Stimulated activated CD4-positive, alpha-beta T cell treated with anti-CD3 and anti-CD28 coated beads, Interleukin-2, amount 100 ng/mL, for 24 hours (primary cell): ENCODE measurements around the gene MOSMO.
A peak's percentile ranks its signal among the peaks of the same experiment; 100 is the strongest.
"Not testable (repeated sequence)": the region's sequence is repeated elsewhere in the genome, so short reads cannot be mapped to it uniquely, and the experiment has no call there.

Source experiments
- DNase-seq, 2 donors: peaks; one replicate each; pipeline ENCODE4 v3.0.0-alpha.2; 2020

MOSMO gene

DNA sequence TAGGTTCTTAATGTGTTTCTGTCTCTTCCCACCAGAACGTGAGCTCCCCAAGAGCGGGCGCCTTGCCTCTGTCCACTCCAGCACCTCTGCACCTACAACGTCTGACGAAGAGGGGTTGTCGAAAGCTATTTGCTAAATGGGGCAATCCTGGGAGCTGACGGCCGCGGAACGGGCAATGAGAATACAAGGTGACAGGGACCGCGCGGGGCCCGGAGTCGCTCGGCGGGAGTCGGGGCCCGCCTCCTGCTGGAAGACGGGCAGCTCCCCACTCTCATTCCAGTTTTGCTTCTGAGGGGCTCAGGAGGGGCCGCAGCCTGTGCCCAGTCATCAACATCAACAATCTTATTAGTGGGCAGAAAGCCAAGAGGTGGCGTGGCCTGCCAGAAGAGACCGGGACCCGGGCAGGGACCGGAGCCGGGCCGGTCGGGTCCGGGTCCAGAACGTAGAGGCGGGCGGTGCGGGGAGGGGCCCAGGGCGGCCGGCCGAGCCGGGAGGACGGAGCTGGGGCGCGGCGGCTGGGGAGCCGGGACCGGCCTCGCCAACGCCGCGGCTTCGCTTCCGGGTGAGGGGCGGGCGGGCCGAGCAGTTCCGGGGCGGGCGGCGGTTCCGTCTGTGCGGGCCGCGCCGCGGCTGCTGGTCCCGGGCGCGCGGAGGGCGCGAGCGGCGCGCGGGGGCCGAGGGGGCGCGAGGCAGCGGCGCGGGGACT lies at the start of gene MOSMO:
MOSMO (plus strand) TSS at position 603 of the 706 bp plus-strand sequence. CDS start 191 bp downstream, outside the sequence.
- DNase-seq, result peak; percentile 73 to 79

DNA sequence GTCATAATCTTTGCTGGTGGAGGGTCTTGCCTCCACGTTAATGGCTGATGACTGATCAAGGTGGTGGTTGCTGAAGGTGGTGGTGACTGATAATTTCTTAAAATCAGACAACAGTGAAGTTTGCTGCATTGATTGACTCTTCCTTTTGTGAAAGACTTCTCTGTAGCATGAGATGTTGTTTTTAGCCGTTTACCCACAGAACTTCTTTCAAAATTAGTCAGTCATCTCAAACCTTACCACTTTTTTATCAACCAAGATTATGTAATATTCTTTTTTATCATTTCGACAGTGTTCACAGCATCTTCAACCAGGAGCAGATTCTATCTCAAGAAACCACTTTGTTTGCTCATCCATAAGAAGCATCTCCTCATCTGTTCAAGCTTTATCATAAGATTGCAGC lies 48.9 kb upstream of the MOSMO start:
- DNase-seq, result no peak

GRCh38 chr16:21962475-21962874 lies 45.4 kb upstream of the MOSMO start:
- DNase-seq, result no peak

DNA sequence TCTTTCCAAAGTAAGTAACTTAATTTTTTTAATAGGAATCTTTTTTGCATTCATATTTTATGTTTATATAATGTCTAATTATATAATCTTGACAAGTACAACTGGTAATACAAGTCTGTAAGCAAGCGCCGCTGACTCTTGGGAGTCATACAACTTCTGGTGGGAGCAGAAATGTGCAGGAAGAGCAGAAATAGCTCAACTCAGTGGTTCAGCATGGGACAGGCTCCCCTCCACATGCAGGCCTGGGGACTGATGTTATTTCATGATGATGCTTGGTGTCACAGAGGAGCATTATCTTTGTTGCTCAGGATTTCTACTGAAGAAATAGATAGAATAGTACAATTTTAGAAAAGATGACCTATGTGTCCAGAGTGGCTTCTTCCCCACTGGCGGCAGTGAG lies 44.0 kb upstream of the MOSMO start:
- no peak for DNase-seq

DNA sequence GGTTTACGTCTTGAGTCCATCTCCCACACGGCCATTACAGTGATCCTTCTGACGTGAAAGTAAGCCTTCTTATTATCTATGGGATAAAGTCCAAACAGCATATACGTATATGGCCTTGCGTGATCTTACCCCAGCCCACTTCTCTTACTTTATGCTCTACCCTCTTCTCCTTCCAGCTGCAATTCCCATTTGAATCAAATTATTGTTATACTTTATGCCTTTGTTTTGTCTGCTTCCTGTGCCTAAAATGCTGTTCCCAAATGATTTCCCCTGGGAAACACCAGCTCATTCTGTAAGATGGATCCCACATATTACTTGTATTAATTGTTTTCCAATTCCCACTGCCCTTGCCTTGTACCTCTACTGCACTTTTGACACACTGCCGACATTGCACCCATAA lies 43.6 kb upstream of the MOSMO start:
- no peak for DNase-seq

- no peak for DNase-seq
Measured at GRCh38 chr16:21971856-21972255, 36.1 kb upstream of the MOSMO start.

DNA sequence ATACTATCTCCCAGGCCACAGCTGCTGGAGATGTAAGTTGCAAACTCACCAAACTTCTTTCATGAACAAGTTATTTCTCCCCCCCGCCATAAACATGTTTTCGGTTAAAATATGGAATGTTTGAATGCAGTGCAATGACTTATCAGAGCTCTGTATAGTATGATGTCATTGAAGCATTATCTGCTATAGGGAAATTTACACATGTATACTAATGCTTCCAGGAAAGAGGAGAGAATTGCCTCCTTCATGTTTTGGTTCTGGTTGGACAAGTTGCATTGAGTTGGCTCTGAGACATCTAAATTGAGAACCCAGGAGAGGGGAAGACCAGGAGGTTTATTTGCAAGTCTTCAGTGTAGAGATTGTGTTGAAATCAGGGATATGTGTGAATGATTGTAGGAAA lies 34.0 kb upstream of the MOSMO start:
- DNase-seq, result no peak

- DNase-seq, result no peak
Measured at GRCh38 chr16:21980032-21980431, 27.9 kb upstream of the MOSMO start.

DNA sequence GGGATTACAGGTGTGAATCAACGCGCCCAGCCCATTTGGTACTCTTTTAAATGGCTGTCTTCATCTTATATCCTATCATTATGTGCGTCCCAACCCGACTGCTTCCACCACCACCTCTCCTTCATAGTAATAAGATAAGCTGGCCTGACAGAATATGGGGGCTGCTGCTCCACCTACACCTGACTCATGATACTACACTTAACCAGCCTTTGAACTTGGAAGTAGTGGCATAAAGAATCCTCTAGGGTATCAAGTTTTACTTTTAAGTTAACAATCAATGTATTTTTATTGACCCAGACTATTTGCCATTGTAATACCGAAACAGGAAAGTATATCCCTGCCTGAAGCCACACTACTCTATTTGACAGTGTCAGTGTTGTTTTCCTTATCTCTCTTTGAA lies 25.8 kb upstream of the MOSMO start:
- DNase-seq, result no peak

DNA sequence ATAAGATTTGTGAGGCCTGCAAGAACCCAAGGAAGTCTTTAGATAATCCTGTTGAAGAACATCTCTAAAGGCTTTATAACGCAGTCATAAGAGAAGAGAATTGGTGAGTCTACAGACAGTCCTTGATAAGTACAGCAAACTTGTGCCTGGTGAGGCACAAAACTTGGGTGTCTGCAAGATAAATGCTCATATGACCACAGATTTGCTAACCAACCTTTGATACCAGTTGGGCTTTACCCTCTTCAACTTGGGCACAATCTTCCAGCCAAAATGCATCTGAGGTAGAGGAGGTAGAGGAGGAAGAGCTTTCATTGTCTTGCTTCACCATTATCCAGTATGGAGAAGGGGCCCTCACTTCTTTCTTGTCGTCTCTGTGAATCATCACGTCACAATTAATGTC lies 23.8 kb upstream of the MOSMO start:
- DNase-seq, result no peak

DNA sequence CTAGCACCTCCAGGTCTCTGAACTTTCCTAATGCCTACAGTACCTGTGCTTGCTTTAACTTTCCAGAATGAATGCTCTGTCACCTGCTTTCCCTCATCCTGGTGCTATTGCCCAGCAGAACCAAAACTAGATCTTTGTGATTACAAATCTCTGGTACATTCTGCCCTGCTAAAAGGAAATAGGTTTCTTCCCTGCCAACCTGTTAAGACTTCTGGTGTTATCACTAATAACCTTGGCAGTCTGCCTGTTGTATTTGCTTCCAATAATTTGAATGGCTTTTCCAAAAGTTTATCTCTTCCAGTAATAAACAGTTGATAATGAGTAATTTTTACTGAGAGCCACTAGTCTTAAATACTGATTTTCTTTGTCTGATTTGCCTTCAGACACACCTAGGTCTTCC lies 22.4 kb upstream of the MOSMO start:
- DNase-seq, result no peak

DNA sequence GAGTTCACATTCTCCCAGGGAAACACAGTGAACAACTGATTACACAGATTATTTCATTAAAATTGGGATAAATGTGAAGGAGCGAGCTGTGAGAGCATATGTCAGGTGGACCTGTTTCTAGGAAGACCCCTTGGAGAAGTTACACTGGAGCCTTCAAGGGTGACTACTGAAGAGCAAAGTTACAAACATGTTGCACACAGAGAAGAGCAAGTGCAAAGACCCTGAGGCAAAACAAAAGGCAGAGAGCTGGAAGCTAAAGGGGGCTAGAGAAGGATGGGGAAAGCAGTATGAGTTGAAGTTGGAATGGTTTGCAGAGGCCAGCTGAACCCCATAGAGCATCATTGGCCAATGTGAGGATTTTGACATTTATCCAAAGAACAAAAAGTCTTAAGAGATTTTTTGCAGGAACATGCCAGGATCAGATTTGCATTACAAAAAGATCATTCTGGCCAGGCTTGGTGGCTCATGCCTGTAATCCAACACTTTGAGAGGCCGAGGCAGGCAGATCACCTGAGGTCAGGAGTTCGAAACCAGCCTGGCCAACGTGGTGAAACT lies 21.1 kb upstream of the MOSMO start:
- DNase-seq, result no peak

- DNase-seq, result no peak
Measured at GRCh38 chr16:21987498-21987897, 20.4 kb upstream of the MOSMO start.

DNA sequence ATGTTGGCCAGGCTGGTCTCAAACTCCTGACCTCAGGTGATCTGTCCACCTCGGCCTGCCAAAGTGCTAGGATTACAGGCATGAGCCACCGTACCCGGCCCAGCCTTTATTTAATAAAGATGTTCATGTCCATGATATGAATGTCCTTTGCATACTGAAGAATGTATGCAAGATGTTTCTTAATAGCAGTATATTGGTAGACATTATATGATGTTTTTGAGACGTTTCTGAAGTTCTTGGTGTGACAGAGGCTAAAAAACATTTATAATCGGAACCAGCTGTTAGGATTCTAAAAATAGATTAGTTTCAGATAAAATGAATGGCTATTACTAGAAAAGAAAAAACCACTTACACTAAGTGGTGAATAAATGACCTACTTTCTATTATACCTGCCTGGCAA lies 18.8 kb upstream of the MOSMO start:
- DNase-seq, result no peak

GRCh38 chr16:21989751-21990150 lies 18.2 kb upstream of the MOSMO start:
- no peak for DNase-seq

GRCh38 chr16:21990381-21990944 lies 17.4 kb upstream of the MOSMO start:
- no peak for DNase-seq

DNA sequence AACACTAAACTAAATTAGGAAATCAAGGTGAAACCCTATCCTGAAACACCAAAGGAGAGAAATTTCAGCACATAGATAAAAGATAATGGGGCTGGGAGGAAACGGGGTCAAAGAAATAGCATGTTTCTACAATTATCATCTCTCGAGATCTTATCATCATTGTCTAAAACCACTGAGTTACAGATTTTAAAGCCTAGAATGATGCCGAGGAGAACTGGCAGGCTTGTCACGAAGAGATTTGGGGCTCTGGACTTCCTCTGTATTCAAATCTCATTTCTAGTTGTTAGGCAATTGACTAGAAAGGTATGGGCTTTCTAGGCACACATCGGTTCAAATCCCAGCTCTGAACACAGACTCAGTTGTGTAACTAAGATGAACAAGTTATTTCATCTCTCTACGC lies 16.3 kb upstream of the MOSMO start:
- no peak for DNase-seq

DNA sequence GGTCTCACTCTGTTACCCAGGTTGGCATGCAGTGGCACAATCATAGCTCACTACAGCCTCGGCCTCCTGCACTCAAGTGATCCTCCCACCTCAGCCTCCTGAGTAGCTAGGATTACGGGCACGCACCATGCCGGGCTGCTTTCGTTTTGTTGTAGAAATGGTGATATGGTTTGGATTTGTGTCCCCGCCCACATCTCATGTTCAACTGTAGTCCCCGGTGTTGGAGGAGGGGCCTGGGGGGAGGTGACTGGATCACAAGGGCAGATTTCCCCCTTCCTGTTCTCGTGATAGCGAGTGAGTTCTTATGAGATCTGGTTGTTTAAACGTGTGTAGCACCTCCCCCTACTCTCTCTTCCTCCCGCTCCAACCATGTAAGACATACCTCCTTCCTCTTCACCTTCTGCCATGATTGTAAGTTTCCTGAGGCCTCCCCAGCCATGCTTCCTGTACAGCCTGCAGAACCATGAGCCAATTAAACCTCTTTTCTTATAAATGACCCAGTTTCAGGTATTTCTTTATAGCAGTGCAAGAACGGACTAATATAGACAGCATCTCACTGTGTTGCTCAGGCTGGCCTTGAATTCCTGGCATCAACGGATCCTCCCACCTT lies 12.9 kb upstream of the MOSMO start:
- no peak for DNase-seq

- no peak for DNase-seq
Measured at GRCh38 chr16:21996923-21997696, 10.8 kb upstream of the MOSMO start.

DNA sequence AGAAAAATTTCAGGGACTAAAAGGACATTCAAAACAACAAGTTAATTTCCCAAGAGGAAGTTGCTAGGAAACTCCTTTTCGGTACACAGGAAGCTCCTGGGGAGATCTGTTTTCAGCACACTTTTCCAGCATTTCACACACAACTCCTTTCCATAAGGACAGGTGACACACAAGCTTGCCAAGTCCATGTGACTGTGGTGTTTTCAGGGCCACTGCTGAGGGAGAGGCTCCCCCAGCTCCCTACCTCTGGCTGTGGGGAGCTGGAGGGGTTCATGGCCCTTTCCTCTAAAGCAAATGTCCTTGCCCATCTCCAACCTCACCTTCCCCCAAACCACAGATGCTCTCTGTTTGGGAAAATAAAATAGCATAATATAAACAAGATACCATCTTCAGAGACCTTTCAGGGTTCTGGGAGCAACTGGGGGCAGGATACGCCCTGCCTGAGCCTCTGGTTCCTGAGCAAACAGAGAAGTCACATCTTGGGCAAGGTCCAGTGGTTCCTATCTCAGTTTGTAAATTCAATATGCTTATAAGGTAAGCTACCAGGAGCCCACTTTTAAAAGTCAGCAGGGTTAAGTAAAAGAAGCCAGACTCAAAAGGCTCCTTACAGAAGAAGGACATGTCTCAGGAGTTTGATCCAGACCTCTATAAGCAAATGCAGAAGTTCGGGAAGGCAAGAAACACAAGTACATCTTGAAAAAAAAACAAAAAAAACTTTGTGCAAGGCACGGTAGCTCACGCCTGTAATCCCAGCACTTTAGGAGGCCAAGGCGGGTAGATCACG lies 10.0 kb upstream of the MOSMO start:
- DNase-seq, result no peak

GRCh38 chr16:22001591-22001990 lies 6.3 kb upstream of the MOSMO start:
- no peak for DNase-seq

DNA sequence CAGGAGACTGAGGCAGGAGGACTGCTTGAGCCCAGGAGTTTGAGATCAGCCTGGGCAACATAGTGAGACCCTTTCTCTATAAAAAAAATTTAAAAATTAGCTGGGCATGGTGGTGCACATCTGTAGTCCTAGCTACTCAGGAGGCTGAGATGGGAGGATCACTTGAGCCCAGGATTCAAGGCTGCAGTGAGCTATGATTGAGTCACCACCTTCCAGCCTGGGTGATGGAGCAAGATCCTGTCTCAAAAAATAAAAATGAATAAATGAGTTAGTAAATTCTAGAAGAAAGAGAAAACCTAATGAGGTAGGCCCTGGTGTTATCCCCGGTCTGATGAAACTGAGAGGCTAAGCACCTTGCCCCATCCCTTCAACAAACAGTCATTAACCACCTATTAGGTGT lies 5.9 kb upstream of the MOSMO start:
- DNase-seq, result not testable (repeated sequence)

DNA sequence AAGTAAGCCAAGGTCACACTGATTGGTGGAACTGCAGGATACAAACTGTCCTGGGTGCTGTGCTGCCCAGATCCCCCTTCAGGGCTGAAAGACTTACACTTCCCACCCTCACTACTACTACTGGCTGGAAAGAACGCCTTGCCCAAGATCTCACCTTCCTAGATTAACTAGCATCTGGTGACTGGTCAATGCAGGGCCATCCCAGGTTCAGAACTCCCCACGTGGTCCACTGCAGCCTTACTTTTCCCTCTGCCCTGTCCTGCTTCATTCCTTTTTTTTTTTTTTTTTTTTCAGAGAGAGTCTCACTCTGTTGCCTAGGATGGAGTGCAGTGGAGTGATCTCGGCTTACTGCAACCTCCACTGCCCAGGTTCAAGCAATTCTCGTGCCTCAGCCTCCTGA lies 4.7 kb upstream of the MOSMO start:
- no peak for DNase-seq
